HCT116 (cell line): ENCODE results near the gene TWF2. TPM values are rescaled to one million over a fixed set of nuclear protein-coding genes. Genes with fewer than 3 reads are reported as not detected.

Experiments
- ATAC-seq: fragments of 200-7000 bp; cut with Tn5 transposase; 2 replicates; pipeline ENCODE4 v1.9.1; 2020; ENCODE audit warnings: mild to moderate bottlenecking, moderate library complexity
- BruUV-seq: library from RNA; stranded (reverse); fragments of 400-500 nt; replicated peaks from 2 replicates; lab custom pipeline; 2021; lab: Mats Ljungman, UMichigan
- CTCF ChIA-PET: fragments of 300-600 bp; sonication (Branson Sonifier 250); formaldehyde crosslinking; loops from one replicate; lab custom pipeline; 2021; ENCODE audit warnings: antibody characterized with exemption; lab: Charles Lee
- POLR2A ChIA-PET: fragments of 300-600, 350-600 bp; sonication (Branson Sonifier 250); formaldehyde crosslinking; loops from one replicate; lab custom pipeline; 2021; ENCODE audit warnings: antibody characterized with exemption; lab: Charles Lee
- RAD21 ChIA-PET, 2 experiments: fragments of 300-600 bp; sonication (Branson Sonifier 250); formaldehyde crosslinking; loops; one replicate each; lab custom pipeline; 2023; ENCODE audit warnings: low total read pairs in 2 of 2; ENCODE audit not compliant: uncharacterized antibody in 2 of 2, unreplicated experiment in 2 of 2, low non-redundant PET in 1 of 2; lab: Charles Lee
- DNase-seq: peaks from one replicate; pipeline ENCODE4 v3.0.0-alpha.2; 2010; ENCODE audit warnings: low read depth, low spot score
- H2AFZ ChIP-seq: fragments of 200-600 bp; shearing (Covaris generic), sonication (generic); 2 replicates; pipeline ENCODE4 v1.6.1; 2017; ENCODE audit warnings: low read depth, mixed run types, mixed read lengths, antibody characterized with exemption, low read length; ENCODE audit not compliant: poor library complexity, severe bottlenecking
- H3K27ac ChIP-seq: 2 replicates; pipeline ENCODE4 v1.5.1; 2012; ENCODE audit warnings: low read depth, low read length
- H3K27me3 ChIP-seq: fragments of 200-600 bp; sonication (generic); 2 replicates; pipeline ENCODE4 v1.6.1; 2016; ENCODE audit warnings: mixed run types, low read length, mixed read lengths; ENCODE audit not compliant: insufficient read depth
- H3K36me3 ChIP-seq, 2 experiments: fragments of 200-500 bp in 1 of 2; fragments of 200-600 bp in 1 of 2; sonication (Bioruptor generic) in 1 of 2; sonication (generic) in 1 of 2; 2 replicates each; pipeline versions ENCODE4 v1.5.1 to v1.6.1; 2014 to 2016; ENCODE audit warnings: low read length in 2 of 2, inconsistent platforms in 1 of 2, mixed read lengths in 1 of 2, mixed run types in 1 of 2; ENCODE audit not compliant: insufficient read depth in 2 of 2, control insufficient read depth in 1 of 2
- H3K4me1 ChIP-seq, 2 experiments: fragments of 200-600 bp in 1 of 2; sonication (generic) in 1 of 2; 2 replicates each; pipeline versions ENCODE4 v1.5.1 to v1.6.1; 2012 to 2017; ENCODE audit warnings: low read length in 2 of 2, inconsistent platforms in 1 of 2, mild to moderate bottlenecking in 1 of 2, mixed read lengths in 1 of 2, mixed run types in 1 of 2, moderate library complexity in 1 of 2; ENCODE audit not compliant: insufficient read depth in 2 of 2, control insufficient read depth in 1 of 2
- H3K4me2 ChIP-seq: fragments of 200-600 bp; sonication (generic); 2 replicates; pipeline ENCODE4 v1.6.1; 2017; ENCODE audit warnings: mixed run types, low read length, mixed read lengths
- H3K4me3 ChIP-seq, 2 experiments: fragments of 200-600 bp in 1 of 2; sonication (generic) in 1 of 2; replicated peaks in 1 of 2; 2 replicates each; pipeline ENCODE4 v1.5.1; 2011 to 2016; ENCODE audit warnings: low read length in 2 of 2, control low read depth in 1 of 2, low read depth in 1 of 2, mild to moderate bottlenecking in 1 of 2, mixed read lengths in 1 of 2, mixed run types in 1 of 2
- H3K79me2 ChIP-seq: fragments of 200-600 bp; sonication (generic); 2 replicates; pipeline ENCODE4 v1.6.1; 2017; ENCODE audit warnings: mild to moderate bottlenecking, mixed run types, low read length, moderate library complexity, mixed read lengths; ENCODE audit not compliant: insufficient read depth
- H3K9ac ChIP-seq: fragments of 200-600 bp; sonication (generic); 2 replicates; pipeline ENCODE4 v1.6.1; 2016; ENCODE audit warnings: low read length, mixed read lengths
- H3K9me2 ChIP-seq: fragments of 200-600 bp; sonication (generic), shearing (Covaris generic); 2 replicates; pipeline ENCODE4 v1.6.1; 2017; ENCODE audit warnings: mixed run types, mild to moderate bottlenecking, moderate library complexity; ENCODE audit not compliant: insufficient read depth
- H3K9me3 ChIP-seq, 2 experiments: fragments of 200-500 bp in 1 of 2; fragments of 200-600 bp in 1 of 2; sonication (Bioruptor generic) in 1 of 2; sonication (generic) in 1 of 2; 2 replicates each; pipeline ENCODE4 v1.6.1; 2014 to 2017; ENCODE audit warnings: low read length in 2 of 2, mixed read lengths in 2 of 2, inconsistent platforms in 1 of 2, low read depth in 1 of 2, mild to moderate bottlenecking in 1 of 2, mixed run types in 1 of 2, moderate library complexity in 1 of 2; ENCODE audit not compliant: control insufficient read depth in 1 of 2, insufficient read depth in 1 of 2
- H4K20me1 ChIP-seq: fragments of 200-600 bp; sonication (generic), shearing (Covaris generic); 2 replicates; pipeline ENCODE4 v1.6.1; 2017; ENCODE audit warnings: mixed run types, mild to moderate bottlenecking, moderate library complexity; ENCODE audit not compliant: insufficient read depth
- ATF3 ChIP-seq: IDR thresholded peaks from 2 replicates; pipeline ENCODE4 v1.6.1; 2012
- CEBPB ChIP-seq: IDR thresholded peaks from 2 replicates; pipeline ENCODE4 v1.6.1; 2012; ENCODE audit warnings: low read depth
- EZH2 ChIP-seq: fragments of 200-600 bp; sonication (generic); IDR thresholded peaks from 2 replicates; pipeline ENCODE4 v1.6.1; 2017; ENCODE audit warnings: antibody characterized with exemption, mixed run types
- FOSL1 ChIP-seq: IDR thresholded peaks from 2 replicates; pipeline ENCODE4 v1.6.1; 2012; ENCODE audit warnings: low read depth
- MAX ChIP-seq: IDR thresholded peaks from 2 replicates; pipeline ENCODE4 v1.6.1; 2012
- RAD21 ChIP-seq: IDR thresholded peaks from 2 replicates; pipeline ENCODE4 v1.6.1; 2012; ENCODE audit warnings: low read depth, mild to moderate bottlenecking
- REST ChIP-seq: IDR thresholded peaks from 2 replicates; pipeline ENCODE4 v1.6.1; 2012; ENCODE audit warnings: low read depth
- TCF7L2 ChIP-seq: IDR thresholded peaks from 2 replicates; pipeline ENCODE4 v1.7.0; 2011; ENCODE audit warnings: borderline replicate concordance, inconsistent platforms; ENCODE audit not compliant: insufficient read depth, insufficient read length; ENCODE audit errors: extremely low read depth
- YY1 ChIP-seq: IDR thresholded peaks from 2 replicates; pipeline ENCODE4 v1.6.1; 2011; ENCODE audit warnings: low read length, low read depth, moderate library complexity, mild to moderate bottlenecking; ENCODE audit not compliant: insufficient replicate concordance; ENCODE audit errors: extremely low read depth
- ZBTB33 ChIP-seq: IDR thresholded peaks from 2 replicates; pipeline ENCODE4 v1.6.1; 2011; ENCODE audit warnings: mild to moderate bottlenecking, low read length, moderate library complexity; ENCODE audit not compliant: insufficient replicate concordance; ENCODE audit errors: extremely low read depth
- intact Hi-C: fragments of 100-400 bp; cut with micrococcal nuclease; formaldehyde crosslinking; loops from 2 replicates; pipeline ENCODE4 v1.10.0; 2022
- total RNA-seq: library from RNA; stranded (reverse); gene quantifications from one replicate; pipeline ENCODE4 v1.2.1, GENCODE V29; 2021; ENCODE audit not compliant: unreplicated experiment

The TWF2 gene
- total RNA-seq, 1 experiment from 2014 or later = 100 TPM

- CTCF ChIA-PET = no interaction called here
- no peak for TF ChIP-seq MAX
- no peak for TF ChIP-seq EZH2
- no peak for TF ChIP-seq YY1
- no peak for TF ChIP-seq RAD21
- TF ChIP-seq TCF7L2 = no peak
- TF ChIP-seq ATF3 = no peak
- no peak for TF ChIP-seq REST
- TF ChIP-seq CEBPB = no peak
- no peak for TF ChIP-seq FOSL1
- no peak for TF ChIP-seq ZBTB33
- Histone ChIP-seq H3K4me2 (no peak overlapping the region), H2AFZ (no peak overlapping the region), H3K27me3 (no peaks in the 10 kb centered on the region), H3K4me3 (no peak overlapping the region), H3K36me3 (peaks cover 17% of the 10 kb centered on the region in 2 experiments; a peak in 3 of 4 replicates), H3K4me1 (no peaks in the 10 kb centered on the region), H4K20me1 (no peaks in the 10 kb centered on the region), H3K9me3 (no peaks in the 10 kb centered on the region), H3K79me2 (no peaks in the 10 kb centered on the region), H3K9ac (no peak overlapping the region), H3K27ac (no peak overlapping the region), H3K9me2 (no peaks in the 10 kb centered on the region)
- intact Hi-C loops = no loop called here
- ATAC-seq (no peak), DNase-seq (no peak)
- RAD21 ChIA-PET = no interaction called here
- no TSS peak for BruUV-seq
- POLR2A ChIA-PET = no interaction called here
These were observed 9.3 kb downstream of the TWF2 start for GRCh38 chr3:52229656-52230055.
